LNCAP (cell line): ENCODE data around the gene NADK2.

Experiments
- TF ChIP-seq, protein P1 (sequence below): fragments of 450-650 bp; IDR thresholded peaks from 2 replicates; pipeline ENCODE4 v1.5.1; 2017; ENCODE audit warnings: mild to moderate bottlenecking

The NADK2 gene

DNA sequence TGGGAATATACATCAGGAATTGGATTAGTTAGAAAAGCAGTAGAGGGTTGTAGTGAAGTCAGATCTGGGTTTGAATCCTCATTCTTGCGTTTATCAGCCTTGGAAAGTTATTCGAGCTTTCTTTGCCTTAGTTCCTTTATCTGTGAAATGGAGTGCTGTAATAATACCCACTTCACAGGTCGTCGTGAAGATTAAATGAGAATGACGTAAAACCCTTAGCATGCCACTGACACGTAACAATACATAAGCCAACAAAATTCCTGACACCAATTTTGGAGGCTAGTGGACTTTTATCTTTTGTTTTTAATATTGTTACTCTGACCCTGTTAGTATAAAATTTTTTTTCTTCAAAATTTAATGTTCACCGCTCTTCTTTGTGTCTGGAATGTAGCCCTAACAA lies 86.4 kb downstream of the NADK2 start:
- TF ChIP-seq, protein P1, sequence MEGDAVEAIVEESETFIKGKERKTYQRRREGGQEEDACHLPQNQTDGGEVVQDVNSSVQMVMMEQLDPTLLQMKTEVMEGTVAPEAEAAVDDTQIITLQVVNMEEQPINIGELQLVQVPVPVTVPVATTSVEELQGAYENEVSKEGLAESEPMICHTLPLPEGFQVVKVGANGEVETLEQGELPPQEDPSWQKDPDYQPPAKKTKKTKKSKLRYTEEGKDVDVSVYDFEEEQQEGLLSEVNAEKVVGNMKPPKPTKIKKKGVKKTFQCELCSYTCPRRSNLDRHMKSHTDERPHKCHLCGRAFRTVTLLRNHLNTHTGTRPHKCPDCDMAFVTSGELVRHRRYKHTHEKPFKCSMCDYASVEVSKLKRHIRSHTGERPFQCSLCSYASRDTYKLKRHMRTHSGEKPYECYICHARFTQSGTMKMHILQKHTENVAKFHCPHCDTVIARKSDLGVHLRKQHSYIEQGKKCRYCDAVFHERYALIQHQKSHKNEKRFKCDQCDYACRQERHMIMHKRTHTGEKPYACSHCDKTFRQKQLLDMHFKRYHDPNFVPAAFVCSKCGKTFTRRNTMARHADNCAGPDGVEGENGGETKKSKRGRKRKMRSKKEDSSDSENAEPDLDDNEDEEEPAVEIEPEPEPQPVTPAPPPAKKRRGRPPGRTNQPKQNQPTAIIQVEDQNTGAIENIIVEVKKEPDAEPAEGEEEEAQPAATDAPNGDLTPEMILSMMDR: no peak

DNA sequence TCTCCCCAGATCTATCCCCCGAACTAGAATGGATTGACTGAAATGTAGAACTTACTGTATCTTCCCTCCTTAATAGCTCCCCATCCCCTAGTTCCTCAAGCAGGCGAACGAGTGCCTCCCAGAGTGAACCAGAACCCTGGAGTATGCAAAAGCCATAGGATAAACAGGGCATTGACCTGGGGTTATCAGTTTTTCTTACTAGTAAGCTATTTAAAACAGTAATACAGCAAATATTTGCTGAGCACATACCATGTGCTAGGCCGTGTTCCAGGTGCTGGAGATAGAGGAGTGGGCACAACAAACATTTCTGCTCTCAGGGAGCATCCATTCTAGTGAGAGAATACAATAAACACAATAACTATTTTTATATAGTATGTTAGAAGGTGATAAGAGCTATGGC lies 88.0 kb downstream of the NADK2 start:
- TF ChIP-seq, protein P1: no peak

DNA sequence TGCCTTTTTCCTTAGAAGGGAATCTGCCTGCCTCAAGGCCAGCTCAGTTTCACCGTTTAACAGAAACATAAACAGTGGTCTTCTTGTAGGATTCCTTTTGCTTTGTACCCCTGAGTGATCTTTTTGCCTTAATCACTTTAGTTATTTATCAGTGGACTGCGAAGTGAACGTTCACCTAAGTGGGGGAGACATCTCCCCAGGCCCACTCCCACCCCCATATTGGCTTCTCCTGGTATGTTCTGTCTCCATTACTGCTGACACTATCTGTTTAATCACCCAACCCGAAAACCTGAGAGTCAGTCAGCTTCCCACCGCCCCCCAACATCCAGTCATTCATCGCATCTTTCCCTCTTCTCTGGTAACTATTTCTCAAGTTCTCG lies 88.4 kb downstream of the NADK2 start:
- TF ChIP-seq, protein P1: no peak

DNA sequence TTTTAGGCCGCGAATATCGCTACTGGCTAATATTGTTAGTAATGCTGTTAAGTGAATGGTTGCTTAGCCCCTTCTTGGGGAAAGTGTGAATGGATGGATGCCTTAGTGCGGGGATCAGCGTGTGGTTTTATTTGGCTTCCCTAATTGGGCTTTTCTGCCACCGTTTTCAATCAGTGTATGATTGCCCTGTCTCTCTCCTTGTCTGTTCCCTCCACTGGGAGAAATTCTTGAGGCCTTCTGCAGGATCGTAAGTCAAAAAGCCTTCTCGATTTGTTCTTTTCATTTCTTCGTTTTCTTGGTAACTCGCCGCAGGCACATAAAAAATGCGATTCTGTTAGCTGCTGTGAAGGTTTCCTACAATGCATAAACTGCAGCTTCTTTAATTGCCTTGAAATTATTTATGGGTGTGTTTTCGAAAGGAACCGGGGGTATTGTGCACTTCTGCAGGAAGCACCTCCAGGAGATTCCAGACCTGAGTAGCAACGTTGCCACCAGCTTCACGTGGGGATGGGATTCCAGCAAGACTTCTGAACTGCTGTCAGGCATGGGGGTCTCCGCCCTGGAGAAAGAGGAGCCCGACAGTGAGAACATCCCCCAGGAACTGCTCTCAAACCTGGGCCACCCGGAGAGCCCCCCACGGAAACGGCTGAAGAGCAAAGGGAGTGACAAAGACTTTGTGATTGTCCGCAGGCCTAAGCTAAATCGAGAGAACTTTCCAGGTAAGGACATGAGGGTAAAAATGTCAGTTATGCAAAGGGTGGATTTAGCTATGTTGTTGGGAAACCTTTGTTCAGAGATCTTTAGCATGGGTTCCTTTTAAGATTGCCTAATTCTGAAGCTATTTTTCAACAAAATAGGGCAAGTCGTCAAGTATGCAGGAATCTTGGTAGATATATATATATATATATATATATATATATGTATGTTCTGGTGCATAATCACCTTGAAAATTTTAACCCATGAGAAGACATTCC lies 89.1 kb downstream of the NADK2 start:
- TF ChIP-seq, protein P1: no peak

DNA sequence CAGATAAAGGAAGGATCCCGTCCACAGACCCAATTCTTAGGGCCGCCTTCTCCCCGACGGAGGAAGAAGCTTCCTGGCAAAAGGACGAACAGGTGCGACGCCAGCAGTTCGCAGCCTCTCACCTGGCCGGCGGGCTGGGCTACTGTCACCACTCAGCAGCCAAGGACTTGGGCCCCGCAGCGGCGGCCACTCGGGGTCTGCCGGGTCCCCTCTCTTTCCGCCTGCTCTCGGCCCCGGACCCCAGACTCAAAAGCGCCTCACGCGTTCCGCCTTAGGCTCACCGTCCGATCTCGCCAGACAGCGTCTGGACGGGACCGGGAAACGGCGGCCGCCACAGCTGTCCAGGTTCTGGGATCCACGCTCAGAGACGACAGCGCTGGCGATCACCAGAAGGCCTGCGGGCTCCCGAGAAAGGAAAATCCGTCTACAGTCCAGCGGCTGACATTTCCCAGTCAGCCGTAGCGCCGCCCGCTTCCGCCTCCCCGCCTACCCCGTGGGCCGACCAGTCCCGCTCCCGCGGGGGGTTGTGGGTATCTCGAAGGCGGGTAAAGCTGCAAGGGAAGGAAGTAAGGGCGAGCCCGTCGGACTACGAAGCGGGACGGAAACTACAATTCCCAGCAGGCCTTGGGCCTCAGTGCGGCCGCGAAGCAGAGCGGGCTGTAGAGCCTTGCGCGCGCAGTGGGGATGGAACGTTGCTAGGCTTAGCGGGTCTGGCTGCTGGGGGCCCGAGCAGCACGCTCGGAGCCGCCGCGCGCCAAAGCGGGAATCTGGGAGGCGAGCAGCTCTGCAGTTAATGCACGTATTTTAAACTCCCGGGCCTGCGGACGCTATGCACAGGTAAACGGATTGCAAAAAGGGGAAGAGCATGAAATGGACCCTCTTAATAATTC lies 90.0 kb downstream of the NADK2 start, which contains the start of the genes LMBRD2 and SKP2:
TSS of gene LMBRD2 (minus strand) at position 454 of the 890 bp plus-strand sequence. CDS start 8,538 bp downstream, outside the sequence.
TSS of gene SKP2 (plus strand) at position 678 of the 890 bp plus-strand sequence. CDS start at position 830, 152 bp downstream.
- TF ChIP-seq, protein P1: no peak

DNA sequence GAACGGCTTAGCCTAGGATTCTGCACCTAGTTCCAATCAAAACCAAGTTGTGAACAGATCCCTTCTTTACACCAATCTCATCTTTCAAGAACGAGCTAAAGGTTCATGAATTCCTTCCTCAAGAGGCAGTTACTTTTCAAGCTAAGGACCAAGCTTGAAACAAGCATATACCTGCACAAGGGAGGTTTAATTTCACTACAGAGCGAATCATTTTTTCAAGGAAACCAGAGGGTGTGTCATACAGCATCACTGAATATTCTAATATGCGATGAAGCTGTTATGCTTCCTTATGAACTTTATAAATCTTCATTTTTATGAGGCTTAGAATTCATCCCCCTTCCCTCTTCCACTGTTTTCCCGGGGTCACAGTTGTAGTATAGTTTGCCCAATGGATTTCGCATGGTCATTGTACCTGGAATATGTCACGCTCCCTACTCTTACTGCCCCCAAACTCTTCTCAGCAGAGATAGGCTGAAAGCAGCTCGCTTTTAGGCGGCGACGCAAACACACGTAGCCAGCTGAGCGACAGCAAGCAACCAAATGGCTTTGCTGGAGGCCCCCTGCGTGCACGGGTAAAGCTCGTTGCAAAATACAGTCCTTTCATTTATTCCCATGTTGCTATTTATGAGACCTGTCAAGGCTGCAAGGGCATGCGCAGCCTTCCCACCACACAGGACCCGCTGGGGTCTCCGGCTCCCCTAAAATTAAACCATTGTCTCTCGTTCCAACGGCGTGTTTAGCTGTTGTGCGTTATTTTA lies 90.9 kb downstream of the NADK2 start:
- TF ChIP-seq, protein P1: no peak

DNA sequence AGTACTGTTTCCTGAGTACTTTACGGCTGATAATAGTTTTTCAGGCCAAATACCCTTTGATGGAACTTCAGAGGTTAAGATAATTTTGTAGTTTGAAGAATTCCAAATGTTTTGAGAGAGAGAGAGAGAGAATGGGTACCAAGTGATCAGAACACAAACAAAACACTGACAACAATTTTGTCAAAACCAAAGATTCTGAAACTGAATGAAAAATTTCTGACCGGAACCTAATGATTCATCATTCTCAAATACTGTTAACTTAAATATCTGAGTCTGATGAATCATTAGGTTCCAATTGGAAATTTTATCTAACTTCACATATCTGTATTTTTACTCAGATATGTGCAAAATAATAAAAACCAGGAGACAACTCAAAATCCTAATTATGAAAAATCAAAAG lies 94.0 kb downstream of the NADK2 start:
- TF ChIP-seq, protein P1: no peak
